Mucosa of descending colon (tissue), 3 donors: ENCODE measurements around the gene TMEM178B. TPM values are rescaled to one million over a fixed set of nuclear protein-coding genes. Genes with fewer than 3 reads are reported as not detected.
"Not testable (repeated sequence)": the region's sequence is repeated elsewhere in the genome, so short reads cannot be mapped to it uniquely, and the experiment has no call there.

Experiments
- ATAC-seq: fragments of 200-7000 bp; cut with Tn5 transposase; one replicate; pipeline ENCODE4 v1.9.1; 2020; ENCODE audit warnings: mild to moderate bottlenecking, moderate library complexity
- DNase-seq, 3 donors: peaks; one replicate each; pipeline ENCODE4 v3.0.0-alpha.2; 2020
- H3K36me3 ChIP-seq: fragments of 200-600 bp; one replicate; pipeline ENCODE4 v1.8.0; 2021; ENCODE audit warnings: low read depth, mild to moderate bottlenecking
- H3K4me1 ChIP-seq: fragments of 200-600 bp; one replicate; pipeline ENCODE4 v1.8.0; 2021; ENCODE audit warnings: low read depth, mild to moderate bottlenecking
- H3K4me3 ChIP-seq: fragments of 200-600 bp; one replicate; pipeline ENCODE4 v1.8.0; 2021; ENCODE audit warnings: mild to moderate bottlenecking
- H3K9me3 ChIP-seq: fragments of 200-600 bp; one replicate; pipeline ENCODE4 v1.8.0; 2021; ENCODE audit warnings: mild to moderate bottlenecking
- CTCF ChIP-seq: fragments of 200-600 bp; IDR thresholded peaks from one replicate; pipeline ENCODE4 v1.8.0; 2022; ENCODE audit warnings: antibody characterized with exemption, mild to moderate bottlenecking
- intact Hi-C, 2 donors: fragments of 100-400 bp; cut with DNase I in 1 of 2; cut with micrococcal nuclease in 1 of 2; formaldehyde crosslinking; loops; one replicate each; pipeline versions ENCODE4 v1.11.0 to v1.11.1; 2022; cut with DNase I, micrococcal nuclease
- total RNA-seq, 3 donors: library from RNA; stranded (reverse); fragmentation: NEBNext Ultra II Directional in 2 of 3; extraction: Animal tissue kit (Norgen Biotek cat#: 25700) in 2 of 3; gene quantifications; one replicate each; pipeline versions ENCODE4 v1.2.1 to v1.2.4, GENCODE V29; 2021 to 2023
- donor health status: DM: no; HTN: no; CAD: no; lungs with moderate emphysema.
- donor health status: DM: no; HTN: no; CAD: no.
- donor health status: DM: no; HTN: yes; CAD: no.

TMEM178B gene
- total RNA-seq, 3 donors from 2014 or later, result 0.22 to 2.0 (median 0.32) TPM

- DNase-seq (no peak), ATAC-seq (no peak)
- peaks cover 3% of the 10 kb centered on the region for H3K4me1 ChIP-seq
- TF ChIP-seq CTCF, result no peak
- H3K36me3 ChIP-seq, result no peaks in the 10 kb centered on the region
- intact Hi-C loops, result no loop called here
- H3K4me3 ChIP-seq, result no peak overlapping the region
- H3K9me3 ChIP-seq, result no peaks in the 10 kb centered on the region
Measured at GRCh38 chr7:141079219-141079618, 5.4 kb downstream of the TMEM178B start.

- H3K4me3 ChIP-seq, H3K4me1 ChIP-seq, intact Hi-C loops, H3K9me3 ChIP-seq, ATAC-seq, H3K36me3 ChIP-seq, DNase-seq: not testable (repeated sequence)
Measured at GRCh38 chr7:141089490-141089889, 15.6 kb downstream of the TMEM178B start.

GRCh38 chr7:141094336-141095070 is 20.6 kb downstream of the TMEM178B start:
- intact Hi-C loops, result no loop called here
- no peak for DNase-seq
- no peak overlapping the region for H3K4me3 ChIP-seq
- H3K9me3 ChIP-seq, result no peaks in the 10 kb centered on the region
- no peaks in the 10 kb centered on the region for H3K36me3 ChIP-seq
- no peak for ATAC-seq
- H3K4me1 ChIP-seq, result no peaks in the 10 kb centered on the region
- TF ChIP-seq CTCF, result no peak

GRCh38 chr7:141097430-141097829 is 23.6 kb downstream of the TMEM178B start:
- Histone ChIP-seq H3K4me3 (no peak overlapping the region), H3K9me3 (no peaks in the 10 kb centered on the region), H3K36me3 (no peaks in the 10 kb centered on the region), H3K4me1 (no peaks in the 10 kb centered on the region)
- intact Hi-C loops, result no loop called here
- no peak for TF ChIP-seq CTCF
- ATAC-seq, result no peak
- no peak for DNase-seq

DNA sequence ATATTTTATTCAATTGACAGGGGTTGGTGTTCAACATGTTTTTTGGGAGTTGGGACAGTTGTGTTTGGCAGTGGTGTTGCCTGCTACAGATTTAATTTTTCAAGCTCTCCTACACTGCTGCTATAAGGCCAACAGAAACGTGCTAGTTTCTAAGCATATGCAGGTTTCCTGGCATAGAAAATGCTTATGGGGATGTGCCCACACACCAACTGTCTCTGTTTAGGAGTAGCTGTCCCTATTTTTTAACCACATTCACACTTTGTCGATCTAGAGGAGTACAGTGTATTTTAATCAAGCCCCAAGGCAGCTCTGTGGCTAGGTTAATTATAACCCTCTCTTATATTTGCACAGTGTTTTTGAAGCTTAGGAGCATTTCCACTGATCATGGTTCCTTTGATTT is 28.6 kb downstream of the TMEM178B start:
- no peak overlapping the region for H3K4me3 ChIP-seq
- no peak for ATAC-seq
- H3K9me3 ChIP-seq, result no peaks in the 10 kb centered on the region
- no peaks in the 10 kb centered on the region for H3K36me3 ChIP-seq
- DNase-seq, result no peak
- intact Hi-C loops, result no loop called here
- no peaks in the 10 kb centered on the region for H3K4me1 ChIP-seq
- no peak for TF ChIP-seq CTCF

DNA sequence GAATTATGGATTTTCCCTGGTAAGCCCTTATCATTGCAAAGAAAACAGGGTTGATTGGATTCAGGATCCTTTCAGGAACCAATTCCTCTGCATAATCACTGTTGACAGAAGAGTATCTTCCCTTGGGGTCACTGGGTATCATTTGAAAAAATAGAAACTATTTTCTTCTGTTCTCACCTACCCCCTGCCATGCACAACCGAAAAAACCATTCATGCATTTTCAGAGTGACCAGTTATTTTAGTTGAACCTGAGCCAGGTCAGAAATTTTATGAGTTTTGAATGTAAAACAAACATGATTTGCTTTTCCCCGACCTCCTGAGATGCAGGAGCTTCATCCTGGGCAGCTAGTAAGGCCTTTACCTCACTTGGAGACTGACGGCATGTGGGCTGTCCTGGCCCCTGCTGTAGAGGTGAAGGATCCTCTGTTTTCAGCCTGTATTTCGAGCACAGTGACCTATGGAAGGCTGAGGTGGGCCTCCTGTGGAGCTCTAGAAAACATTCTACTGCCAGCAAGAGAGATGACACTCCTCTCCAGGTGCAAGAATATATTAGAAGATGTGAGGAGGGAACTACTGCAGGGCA is 30.1 kb downstream of the TMEM178B start:
- no peak for DNase-seq
- Histone ChIP-seq H3K4me1 (no peaks in the 10 kb centered on the region), H3K36me3 (no peaks in the 10 kb centered on the region), H3K9me3 (no peaks in the 10 kb centered on the region), H3K4me3 (no peak overlapping the region)
- intact Hi-C loops, result no loop called here
- no peak for ATAC-seq
- TF ChIP-seq CTCF, result no peak
